GM12892 (cell line): Measurements from ENCODE around the gene VIPR2.
"Not testable (repeated sequence)": the region's sequence is repeated elsewhere in the genome, so short reads cannot be mapped to it uniquely, and the experiment has no call there.

Experiments used
- DNase-seq: peaks from one replicate; pipeline ENCODE4 v3.0.0; 2011; ENCODE audit not compliant: insufficient read length
- FAIRE-seq: peaks from 2 replicates; lab custom pipeline; 2011; peaks lifted over from hg19 to GRCh38; lab: Jason Lieb, UNC
- POLR2A ChIP-seq: IDR thresholded peaks from 2 replicates; pipeline ENCODE4 v1.6.1; 2011; ENCODE audit warnings: low read depth, low read length, control low read depth
- POLR2AphosphoS5 ChIP-seq: IDR thresholded peaks from 2 replicates; pipeline ENCODE4 v1.6.1; 2011; ENCODE audit warnings: low read depth, low read length, control low read depth
- TAF1 ChIP-seq: IDR thresholded peaks from 2 replicates; pipeline ENCODE4 v1.6.1; 2011; ENCODE audit warnings: low read depth, mild to moderate bottlenecking, control low read depth, low read length, borderline replicate concordance

The VIPR2 gene

GRCh38 chr7:159167139-159167538 lies 22.5 kb upstream of the VIPR2 start:
- no peak for DNase-seq
- FAIRE-seq, result no peak
- TF ChIP-seq POLR2A (no peak), TAF1 (no peak), POLR2AphosphoS5 (no peak)

GRCh38 chr7:159166530-159166929 lies 21.9 kb upstream of the VIPR2 start:
- FAIRE-seq (no peak), DNase-seq (no peak)
- TF ChIP-seq POLR2AphosphoS5 (no peak), TAF1 (no peak), POLR2A (no peak)

- FAIRE-seq (no peak), DNase-seq (no peak)
- TF ChIP-seq POLR2AphosphoS5 (no peak), POLR2A (no peak), TAF1 (no peak)
Observed at GRCh38 chr7:159165352-159165751, 20.7 kb upstream of the VIPR2 start.

DNA sequence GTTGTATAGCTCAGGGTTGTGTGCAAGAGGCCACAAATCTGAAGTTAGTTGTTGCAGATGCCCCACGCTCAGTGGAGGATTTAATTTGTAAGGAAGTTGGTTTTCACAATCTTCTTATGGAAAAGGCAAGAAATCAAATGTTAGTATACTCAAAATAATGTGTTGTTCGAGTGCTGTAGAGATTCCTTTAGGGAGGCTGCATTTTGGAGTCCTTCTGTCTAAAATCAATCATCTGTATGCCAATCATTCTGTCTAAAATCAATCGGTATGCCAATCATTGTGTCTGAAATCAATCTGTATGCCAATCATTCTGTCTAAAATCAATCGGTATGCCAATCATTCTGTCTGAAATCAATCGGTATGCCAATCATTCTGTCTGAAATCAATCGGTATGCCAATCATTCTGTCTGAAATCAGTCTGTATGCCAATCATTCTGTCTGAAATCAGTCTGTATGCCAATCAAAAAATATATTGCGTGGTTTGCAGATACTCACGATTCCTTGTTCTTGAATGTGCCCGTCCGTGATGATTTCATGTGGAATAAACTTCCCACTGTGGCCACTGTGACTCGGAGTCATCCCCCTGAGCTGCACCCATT lies 19.1 kb upstream of the VIPR2 start:
- not testable (repeated sequence) for FAIRE-seq, DNase-seq

GRCh38 chr7:159162050-159162626 lies 17.5 kb upstream of the VIPR2 start:
- not testable (repeated sequence) for DNase-seq, FAIRE-seq

- DNase-seq (no peak), FAIRE-seq (no peak)
- TF ChIP-seq POLR2AphosphoS5 (no peak), POLR2A (no peak), TAF1 (no peak)
Observed at GRCh38 chr7:159160450-159160849, 15.8 kb upstream of the VIPR2 start.

GRCh38 chr7:159159731-159160130 lies 15.1 kb upstream of the VIPR2 start:
- no peak for TF ChIP-seq POLR2AphosphoS5
- TF ChIP-seq POLR2A, result no peak
- TF ChIP-seq TAF1, result no peak
- FAIRE-seq, result no peak
- no peak for DNase-seq

GRCh38 chr7:159158888-159159405 lies 14.3 kb upstream of the VIPR2 start:
- DNase-seq (no peak), FAIRE-seq (no peak)
- no peak for TF ChIP-seq POLR2AphosphoS5
- no peak for TF ChIP-seq POLR2A
- no peak for TF ChIP-seq TAF1

GRCh38 chr7:159158125-159158887 lies 13.6 kb upstream of the VIPR2 start:
- no peak for FAIRE-seq
- DNase-seq, result no peak
- TF ChIP-seq POLR2A, result no peak
- no peak for TF ChIP-seq POLR2AphosphoS5
- TF ChIP-seq TAF1, result no peak

DNA sequence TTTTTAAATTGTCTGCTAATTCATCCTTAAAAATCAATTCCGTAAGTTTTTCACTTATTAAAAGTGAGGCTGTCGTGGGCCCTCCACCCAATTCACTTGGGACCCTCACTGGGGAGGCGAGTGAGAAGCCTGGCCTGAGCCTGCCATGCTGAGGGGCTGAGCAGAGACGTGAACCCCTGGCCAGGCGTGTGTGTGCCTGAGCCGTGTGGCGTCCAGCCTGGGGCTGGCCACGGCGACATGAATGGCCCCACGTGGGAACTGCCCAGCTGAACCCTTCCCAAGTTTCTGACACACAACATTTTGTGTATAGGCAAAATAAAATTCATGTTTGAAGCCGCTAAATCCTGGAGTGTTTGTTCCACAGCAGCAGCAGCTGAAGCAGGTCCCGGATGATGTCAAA lies 13.0 kb upstream of the VIPR2 start:
- DNase-seq (no peak), FAIRE-seq (no peak)
- no peak for TF ChIP-seq POLR2AphosphoS5
- TF ChIP-seq TAF1, result no peak
- no peak for TF ChIP-seq POLR2A

- TF ChIP-seq POLR2AphosphoS5, result no peak
- TF ChIP-seq TAF1, result no peak
- no peak for TF ChIP-seq POLR2A
- no peak for DNase-seq
- FAIRE-seq, result no peak
Observed at GRCh38 chr7:159156436-159157245, 12.0 kb upstream of the VIPR2 start.

DNA sequence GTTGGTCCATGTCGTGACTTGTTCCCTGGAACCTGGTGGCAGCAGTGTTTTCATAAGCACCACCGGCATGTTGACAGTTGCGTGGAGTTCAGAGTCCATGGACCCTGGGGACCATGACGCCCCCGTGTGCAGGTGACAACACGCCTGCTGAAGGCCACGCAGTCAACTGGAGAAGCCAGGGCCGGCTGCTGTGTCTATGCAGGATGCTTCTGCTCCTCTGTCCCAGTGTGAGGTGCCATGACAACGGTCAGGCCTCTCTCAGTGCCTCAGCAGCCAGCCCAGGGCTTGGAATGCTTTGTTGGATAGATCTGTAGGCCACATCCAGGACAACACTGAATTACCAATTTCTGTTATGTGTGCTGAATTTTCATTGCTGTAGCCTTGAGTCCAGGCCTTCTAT lies 10.7 kb upstream of the VIPR2 start:
- no peak for FAIRE-seq
- DNase-seq, result no peak
- TF ChIP-seq POLR2AphosphoS5 (no peak), TAF1 (no peak), POLR2A (no peak)

- DNase-seq (no peak), FAIRE-seq (no peak)
- TF ChIP-seq TAF1, result no peak
- no peak for TF ChIP-seq POLR2A
- no peak for TF ChIP-seq POLR2AphosphoS5
Observed at GRCh38 chr7:159154243-159154642, 9.6 kb upstream of the VIPR2 start.
